C4-2B (cell line): ENCODE results near the gene GSTT2B.
A peak's percentile ranks its signal among the peaks of the same experiment; 100 is the strongest.
"Not testable (repeated sequence)": the region's sequence is repeated elsewhere in the genome, so short reads cannot be mapped to it uniquely, and the experiment has no call there.

Experiments used
- H3K27ac ChIP-seq: fragments of 450-650 bp; 2 replicates; pipeline ENCODE4 v1.5.1; 2017
- CTCF ChIP-seq: fragments of 450-650 bp; conservative IDR thresholded peaks from 2 replicates; pipeline ENCODE4 v1.5.1; 2017; ENCODE audit warnings: mild to moderate bottlenecking
- ZFX ChIP-seq: fragments of 450-650 bp; IDR thresholded peaks from 2 replicates; pipeline ENCODE4 v1.6.1; 2017

The GSTT2B gene

GRCh38 chr22:23986538-23987178, 25.7 kb upstream of the GSTT2B start:
- H3K27ac ChIP-seq: not testable (repeated sequence)

- not testable (repeated sequence) for H3K27ac ChIP-seq
Measured at GRCh38 chr22:23986089-23986488, 25.1 kb upstream of the GSTT2B start.

GRCh38 chr22:23984430-23984829, 23.4 kb upstream of the GSTT2B start:
- TF ChIP-seq ZFX: no peak
- TF ChIP-seq CTCF: peak; percentile 74
- H3K27ac ChIP-seq: no peak overlapping the region

- H3K27ac ChIP-seq: not testable (repeated sequence)
Measured at GRCh38 chr22:23980567-23980966, 19.6 kb upstream of the GSTT2B start.

GRCh38 chr22:23979557-23980240, 18.7 kb upstream of the GSTT2B start, which contains the start of gene GSTT2:
GSTT2 (plus strand) TSS chr22:23980134.
- H3K27ac ChIP-seq: not testable (repeated sequence)

- H3K27ac ChIP-seq: not testable (repeated sequence)
Measured at GRCh38 chr22:23977304-23977703, 16.3 kb upstream of the GSTT2B start.

GRCh38 chr22:23974836-23975352, 13.9 kb upstream of the GSTT2B start:
- H3K27ac ChIP-seq: not testable (repeated sequence)

GRCh38 chr22:23974345-23974744, 13.3 kb upstream of the GSTT2B start, which contains the start of gene DDT:
DDT (minus strand) TSS chr22:23974441; CDS start chr22:23974414, 27 bp downstream.
- not testable (repeated sequence) for H3K27ac ChIP-seq

- H3K27ac ChIP-seq: peak overlapping the region; percentile 12
Measured at GRCh38 chr22:23971927-23972326, 10.9 kb upstream of the GSTT2B start.

GRCh38 chr22:23970816-23971486, 10.0 kb upstream of the GSTT2B start:
- peak overlapping the region; percentile 12; the same call in 1 of the 2 replicates for H3K27ac ChIP-seq
- TF ChIP-seq ZFX: no peak
- TF ChIP-seq CTCF: no peak

- peak overlapping the region; percentile 10 for H3K27ac ChIP-seq
Measured at GRCh38 chr22:23970201-23970641, 9.2 kb upstream of the GSTT2B start.

More at GRCh38 chr22:23970201-23970641, 9.2 kb upstream of the GSTT2B start:
- TF ChIP-seq ZFX (no peak), CTCF (no peak)
